ENCODE results near the gene NOP14.

The NOP14 gene

DNA sequence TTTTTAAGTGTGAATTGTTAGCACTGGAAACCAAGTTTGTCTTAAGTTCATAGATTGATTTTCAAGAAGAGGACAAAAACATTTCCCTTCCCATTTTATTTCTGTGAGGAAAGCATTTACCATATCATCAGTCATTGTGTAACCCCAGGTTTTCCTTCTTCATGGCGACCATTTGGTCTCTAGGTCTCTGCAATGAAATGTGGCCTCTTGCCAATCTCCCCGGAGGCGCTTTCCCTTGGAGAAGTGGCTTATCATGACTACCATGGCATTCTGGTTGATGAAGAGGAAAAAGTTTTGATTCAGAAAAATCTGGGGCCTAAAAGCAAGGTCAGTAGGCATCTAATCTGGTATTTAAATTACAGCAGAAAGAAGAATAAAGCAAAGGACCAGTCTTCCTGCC is 65.2 kb downstream of the NOP14 start:
- H3K36me3 ChIP-seq = peaks cover 52% of the 10 kb centered on the region
- H3K9me3 ChIP-seq = no peaks in the 10 kb centered on the region
- no peak for TF ChIP-seq CTCF (IDR thresholded peaks at IDR 0.05; ENCODE audit: low read depth, low read length)
- H3K4me3 ChIP-seq (ENCODE audit: low read depth, low read length) = no peak overlapping the region
- DNase-seq = peak; percentile 81
- peaks cover 12% of the 10 kb centered on the region for H3K4me1 ChIP-seq
- no peaks in the 10 kb centered on the region for H3K27me3 ChIP-seq

DNA sequence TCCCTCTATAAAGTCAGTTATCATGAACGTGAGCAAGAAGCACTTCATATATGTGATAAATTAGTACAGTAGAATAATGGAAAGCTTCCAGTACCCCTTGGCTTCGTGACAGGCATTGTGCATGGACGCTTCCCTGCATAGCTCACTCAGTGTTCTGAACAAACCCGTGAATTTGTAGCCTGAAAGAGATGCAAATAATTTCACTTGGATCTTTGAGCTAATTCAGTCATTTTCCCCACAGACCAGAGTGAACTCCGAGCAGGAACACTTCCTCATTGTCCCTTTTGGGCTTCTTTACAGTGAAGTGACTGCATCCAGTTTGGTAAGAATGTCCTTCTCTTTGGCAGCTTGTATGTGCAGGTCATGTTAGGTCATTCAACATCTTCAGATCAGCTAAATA is 69.4 kb downstream of the NOP14 start:
- no peaks in the 10 kb centered on the region for H3K9me3 ChIP-seq
- DNase-seq = no peak
- peaks cover 24% of the 10 kb centered on the region for H3K36me3 ChIP-seq
- no peaks in the 10 kb centered on the region for H3K27me3 ChIP-seq
- TF ChIP-seq CTCF (IDR thresholded peaks at IDR 0.05; ENCODE audit: low read depth, low read length) = no peak
- peaks cover 9% of the 10 kb centered on the region for H3K4me1 ChIP-seq
- no peak overlapping the region for H3K4me3 ChIP-seq (ENCODE audit: low read depth, low read length)

DNA sequence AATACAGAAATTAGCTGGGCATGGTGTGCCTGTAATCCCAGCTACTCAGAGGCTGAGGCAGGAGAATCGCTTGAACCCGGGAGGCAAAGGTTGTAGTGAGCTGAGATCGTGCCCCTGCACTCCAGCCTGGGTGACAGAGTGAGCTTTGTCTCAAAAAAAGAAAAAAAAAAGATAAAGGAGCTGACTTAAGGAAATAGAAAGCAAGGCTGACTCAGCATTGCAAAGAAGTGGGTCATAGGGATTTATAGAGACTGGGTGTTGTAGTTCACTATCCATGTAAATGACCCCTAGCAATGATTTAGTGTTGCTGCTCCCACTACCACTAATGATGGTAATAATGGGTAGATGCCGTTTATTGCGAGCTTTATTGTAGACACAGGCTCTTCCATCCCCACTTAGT is 71.9 kb downstream of the NOP14 start:
- no peaks in the 10 kb centered on the region for H3K27me3 ChIP-seq
- H3K36me3 ChIP-seq = peaks cover 18% of the 10 kb centered on the region
- no peak for TF ChIP-seq CTCF (IDR thresholded peaks at IDR 0.05; ENCODE audit: low read depth, low read length)
- DNase-seq = no peak
- H3K4me3 ChIP-seq (ENCODE audit: low read depth, low read length) = no peak overlapping the region
- H3K4me1 ChIP-seq = peaks cover 9% of the 10 kb centered on the region
- H3K9me3 ChIP-seq = no peaks in the 10 kb centered on the region

GRCh38 chr4:2888886-2889285 is 74.3 kb downstream of the NOP14 start:
- no peak for TF ChIP-seq CTCF (IDR thresholded peaks at IDR 0.05; ENCODE audit: low read depth, low read length)
- no peak for DNase-seq
- H3K36me3 ChIP-seq = peaks cover 23% of the 10 kb centered on the region
- H3K4me1 ChIP-seq = peaks cover 20% of the 10 kb centered on the region
- H3K4me3 ChIP-seq (ENCODE audit: low read depth, low read length) = no peak overlapping the region
- H3K27me3 ChIP-seq = no peaks in the 10 kb centered on the region
- no peaks in the 10 kb centered on the region for H3K9me3 ChIP-seq
